Measurements from ENCODE around the gene DECR2.

DNA sequence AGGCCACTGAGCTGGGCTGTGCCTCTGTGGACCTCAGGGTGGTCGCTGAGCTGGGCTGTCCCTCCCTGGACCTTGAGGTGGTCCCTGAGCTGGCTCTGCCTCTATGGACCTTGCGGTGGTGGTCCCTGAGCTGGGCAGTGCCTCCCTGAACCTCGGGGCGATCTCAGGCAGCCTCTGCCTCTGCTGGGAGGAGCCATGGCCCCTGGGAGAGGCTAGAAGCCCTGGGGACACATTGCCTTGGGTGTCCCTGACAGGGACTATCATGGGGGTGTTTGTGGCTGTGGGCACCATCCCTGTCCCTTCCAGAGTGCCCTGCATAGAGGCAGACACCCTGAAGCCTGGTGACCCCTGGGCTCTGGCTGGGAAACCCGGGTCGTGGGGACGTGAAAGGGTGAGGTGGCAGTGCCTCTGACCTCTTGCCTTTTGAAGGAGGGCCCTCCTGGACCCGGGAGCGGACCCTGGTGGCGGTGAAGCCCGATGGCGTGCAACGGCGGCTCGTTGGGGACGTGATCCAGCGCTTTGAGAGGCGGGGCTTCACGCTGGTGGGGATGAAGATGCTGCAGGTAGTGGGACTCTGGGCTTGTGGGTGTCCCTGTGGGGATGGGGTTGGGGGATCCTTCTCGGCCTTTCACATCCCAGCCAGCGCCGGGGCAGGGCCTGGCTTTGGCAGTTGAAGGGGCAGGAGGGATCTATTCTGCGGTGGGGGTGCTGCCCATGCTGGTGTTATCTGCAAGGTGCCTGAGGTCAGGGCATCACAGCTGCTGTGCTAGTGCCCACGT lies 2.9 kb upstream of the DECR2 start:
- TF ChIP-seq GATA2 (IDR thresholded peaks at IDR 0.05; ENCODE audit: low read depth, low read length): no peak
- no peak for TF ChIP-seq GATA3 (IDR thresholded peaks at IDR 0.05; ENCODE audit: low read depth, low read length)

All from SH-SY5Y (cell line).